Kidney (tissue), 14 donors: ENCODE data around the gene RASAL1. TPM values are rescaled to one million over a fixed set of nuclear protein-coding genes. Genes with fewer than 3 reads are reported as not detected.

Experiments
- DNase-seq, 5 donors: peaks; one replicate each; pipeline ENCODE4 v3.0.0-alpha.2; 2013 to 2020
- FAIRE-seq: peaks from 2 replicates; lab custom pipeline; 2012; peaks lifted over from hg19 to GRCh38; lab: Jason Lieb, UNC
- H3K27ac ChIP-seq, 2 donors: one replicate each; pipeline ENCODE4 v1.7.0; 2013; ENCODE audit warnings: low read depth in 2 of 2, low read length in 2 of 2, inconsistent platforms in 1 of 2
- H3K27me3 ChIP-seq: one replicate; pipeline ENCODE4 v1.7.1; 2013; ENCODE audit warnings: low read length, inconsistent platforms; ENCODE audit not compliant: control insufficient read depth, insufficient read depth
- H3K36me3 ChIP-seq, 3 donors: one replicate each; pipeline versions ENCODE4 v1.7.0 to v1.7.1; 2013; ENCODE audit warnings: low read length in 3 of 3, control low read depth in 1 of 3, inconsistent platforms in 1 of 3; ENCODE audit not compliant: insufficient read depth in 3 of 3, control insufficient read depth in 2 of 3
- H3K4me1 ChIP-seq, 3 donors: one replicate each; pipeline versions ENCODE4 v1.7.0 to v1.7.1; 2013; ENCODE audit warnings: low read length in 3 of 3, inconsistent platforms in 1 of 3, low read depth in 1 of 3; ENCODE audit not compliant: control insufficient read depth in 2 of 3, insufficient read depth in 2 of 3
- H3K4me3 ChIP-seq, 3 donors: one replicate each; pipeline versions ENCODE4 v1.7.0 to v1.8.1; 2013; ENCODE audit warnings: low read length in 3 of 3, control low read depth in 1 of 3, inconsistent platforms in 1 of 3
- H3K9ac ChIP-seq, 3 donors: one replicate each; pipeline versions ENCODE4 v1.7.0 to v1.7.1; 2013; ENCODE audit warnings: low read length in 3 of 3, control low read depth in 1 of 3, inconsistent platforms in 1 of 3
- H3K9me3 ChIP-seq, 3 donors: one replicate each; pipeline versions ENCODE4 v1.7.0 to v1.7.1; 2013; ENCODE audit warnings: low read length in 3 of 3, control low read depth in 1 of 3, inconsistent platforms in 1 of 3; ENCODE audit not compliant: control insufficient read depth in 2 of 3, insufficient read depth in 1 of 3
- CTCF ChIP-seq: IDR thresholded peaks from 3 replicates; pipeline ENCODE4 v1.5.1; 2012; ENCODE audit warnings: mild to moderate bottlenecking, moderate library complexity, borderline replicate concordance; ENCODE audit not compliant: insufficient read depth; ENCODE audit errors: extremely low read depth
- intact Hi-C: fragments of 100-400 bp; cut with DNase I; formaldehyde crosslinking; loops from one replicate; pipeline ENCODE4 v1.11.1; 2022
- polyA plus RNA-seq: library from polyadenylated mRNA; stranded (reverse); fragments of 350-450 nt; fragmentation: Illumina TruSeq; extraction: RNeasy Lipid Tissue Mini Kit (QIAGEN cat#74804); gene quantifications from one replicate; pipeline ENCODE4 v1.2.3, GENCODE V29; 2014; ENCODE audit warnings: low read depth, low replicate concordance; ENCODE audit not compliant: insufficient read depth
- total RNA-seq: library from RNA; stranded (reverse); fragmentation: NEBNext Ultra II Directional; extraction: Animal tissue kit (Norgen Biotek cat#: 25700); gene quantifications from one replicate; pipeline ENCODE4 v1.2.1, GENCODE V29; 2021
- donor health status: control.
- donor health status: control.
- donor health status: control.
- donor health status: control.
- donor health status: control.
- donor health status: DM: yes; HTN: yes; CAD: no.
- donor health status: Normal renal cell carcinoma (clear cell type).

Gene RASAL1
- total and polyA plus RNA-seq, 2 donors from 2014 or later: 23.5 to 58.3 TPM

DNA sequence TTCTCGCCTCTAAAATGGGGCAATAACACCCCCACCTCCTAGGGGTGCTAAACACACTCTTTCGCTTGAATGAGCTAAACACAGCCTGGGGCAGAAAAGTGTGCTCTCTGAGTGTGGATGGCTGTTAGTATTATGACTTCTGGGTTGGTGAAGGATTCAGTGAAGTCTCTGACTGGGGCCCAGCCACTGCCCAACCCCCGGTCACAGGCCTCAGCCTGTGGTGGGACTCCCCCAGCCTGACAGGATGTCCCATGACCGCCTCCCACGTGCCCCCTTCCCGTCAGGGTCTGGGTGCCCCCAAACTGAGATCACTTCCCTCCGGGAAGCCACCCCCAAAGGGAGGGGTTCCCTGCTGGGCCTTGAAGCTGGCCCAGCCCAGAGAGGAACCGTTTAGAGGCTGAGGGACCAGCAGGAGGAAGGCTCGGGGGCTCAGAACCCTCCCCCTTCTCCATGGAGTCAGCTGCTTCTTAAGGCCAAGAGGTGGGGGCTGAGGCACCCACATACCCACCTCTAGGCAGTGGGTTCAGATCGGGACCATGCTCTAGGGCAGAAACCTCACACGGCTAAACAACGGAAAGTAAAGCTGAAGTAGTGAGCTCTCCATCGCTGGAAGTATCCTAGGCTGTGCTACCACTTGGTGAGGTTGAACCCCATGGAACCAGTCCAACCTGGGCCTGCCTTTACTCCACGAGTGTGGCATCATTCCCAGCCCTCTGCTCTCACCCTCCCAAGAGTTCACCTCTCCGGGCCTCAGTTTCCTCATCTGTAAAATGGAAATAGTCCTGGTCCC lies 65.2 kb downstream of the RASAL1 start:
- TF ChIP-seq CTCF: no peak

DNA sequence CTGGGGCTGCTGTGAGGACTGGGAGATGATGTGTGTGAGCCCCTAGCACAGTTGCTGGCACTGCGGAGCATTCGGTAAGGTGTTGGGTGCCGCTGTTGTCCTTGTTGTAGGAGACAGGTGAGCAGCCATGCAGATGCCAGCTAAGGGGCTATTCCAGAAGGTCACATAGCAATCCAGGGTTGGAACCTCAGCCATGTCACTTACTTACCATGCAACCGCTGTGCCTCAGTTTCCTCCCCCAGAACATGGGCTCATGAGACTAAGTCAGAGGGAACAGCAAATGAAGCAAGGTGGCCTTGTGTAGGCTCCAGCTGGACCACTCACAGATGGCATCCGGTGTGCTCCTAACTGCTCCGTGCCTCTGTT lies 65.8 kb downstream of the RASAL1 start:
- no peaks in the 10 kb centered on the region for H3K36me3 ChIP-seq
- DNase-seq: no peak
- no peak overlapping the region for H3K9ac ChIP-seq
- FAIRE-seq: no peak
- intact Hi-C loops: no loop called here
- H3K4me1 ChIP-seq: peaks cover 0 to 4% (median 0%) of the 10 kb centered on the region in 3 donors
- no peak overlapping the region for H3K27ac ChIP-seq
- H3K27me3 ChIP-seq: no peaks in the 10 kb centered on the region
- H3K9me3 ChIP-seq: no peaks in the 10 kb centered on the region
- TF ChIP-seq CTCF: no peak
- H3K4me3 ChIP-seq: no peak overlapping the region

More for the DNA sequence above, 65.2 kb downstream of the RASAL1 start:
- no peaks in the 10 kb centered on the region for H3K36me3 ChIP-seq
- DNase-seq: peak in 2 of 5 donors; percentile 29 to 82
- no peak overlapping the region for H3K9ac ChIP-seq
- no peak overlapping the region for H3K4me3 ChIP-seq
- no peaks in the 10 kb centered on the region for H3K27me3 ChIP-seq
- no peak overlapping the region for H3K27ac ChIP-seq
- no peak for FAIRE-seq
- H3K9me3 ChIP-seq: no peaks in the 10 kb centered on the region
- H3K4me1 ChIP-seq: peaks cover 0 to 4% (median 0%) of the 10 kb centered on the region in 3 donors
- intact Hi-C loops: no loop called here

GRCh38 chr12:113069149-113069548 lies 66.4 kb downstream of the RASAL1 start:
- H3K27me3 ChIP-seq: no peaks in the 10 kb centered on the region
- peaks cover 0 to 4% (median 0%) of the 10 kb centered on the region in 3 donors for H3K4me1 ChIP-seq
- H3K4me3 ChIP-seq: no peak overlapping the region
- intact Hi-C loops: no loop called here
- H3K36me3 ChIP-seq: no peaks in the 10 kb centered on the region
- H3K27ac ChIP-seq: no peak overlapping the region
- DNase-seq (no peak), FAIRE-seq (no peak)
- H3K9ac ChIP-seq: no peak overlapping the region
- no peak for TF ChIP-seq CTCF
- H3K9me3 ChIP-seq: no peaks in the 10 kb centered on the region
